HepG2 (cell line): Measurements from ENCODE around the gene FRMPD2.

ENCODE experiments used
- ELF4 ChIP-seq: sonication (generic); formaldehyde crosslinking; IDR thresholded peaks from 2 replicates; pipeline ENCODE4 v1.5.0; 2020; ENCODE audit warnings: missing genetic modification reagents, mild to moderate bottlenecking, moderate library complexity, borderline replicate concordance
- SNAI1 ChIP-seq: sonication (generic); formaldehyde crosslinking; IDR thresholded peaks from 2 replicates; pipeline ENCODE4 v1.5.0; 2020; ENCODE audit warnings: mild to moderate bottlenecking, missing genetic modification reagents, borderline replicate concordance
- ZBTB34 ChIP-seq: sonication (generic); formaldehyde crosslinking; IDR thresholded peaks from 2 replicates; pipeline ENCODE4 v1.8.0; 2022; ENCODE audit warnings: mild to moderate bottlenecking, missing genetic modification reagents

- TF ChIP-seq ZBTB34 (no peak), SNAI1 (CRISPR knock-in tag) (no peak), ELF4 (CRISPR knock-in tag) (no peak)
These were observed 78.7 kb downstream of the FRMPD2 start for GRCh38 chr10:48195803-48196202.
